ENCODE data around the gene IFFO2.

IFFO2 gene

GRCh38 chr1:18919956-18920355, 36.5 kb downstream of the IFFO2 start:
- Histone ChIP-seq H3K4me1 (ENCODE audit: insufficient read depth, low read length, poor library complexity, severe bottlenecking) (peaks cover 24% of the 10 kb centered on the region), H3K4me3 (ENCODE audit: low read length, poor library complexity, severe bottlenecking) (no peak overlapping the region), H3F3A (ENCODE audit: low read depth) (0 out of 2 replicates have a peak, but pooled peaks cover 5% of the 10 kb centered on the region), H3K9me3 (ENCODE audit: insufficient read depth, low read depth, low read length) (no peaks in the 10 kb centered on the region), H3K79me2 (ENCODE audit: insufficient read depth, low read length) (peaks cover 37% of the 10 kb centered on the region), H3K9ac (ENCODE audit: low read depth, low read length, poor library complexity, severe bottlenecking) (no peak overlapping the region), H3K4me2 (ENCODE audit: low read depth, low read length, poor library complexity, severe bottlenecking) (no peak overlapping the region), H3K9me2 (replicated peaks; ENCODE audit: low read depth, low read length) (no peaks in the 10 kb centered on the region), H3K36me3 (ENCODE audit: insufficient read depth, low read length) (peaks cover 57% of the 10 kb centered on the region; the same call in 1 of the 2 replicates), H2AFZ (ENCODE audit: low read length) (no peak overlapping the region), H3K27me3 (ENCODE audit: insufficient read depth, low read length, poor library complexity, severe bottlenecking) (no peaks in the 10 kb centered on the region), H4K20me1 (ENCODE audit: insufficient read depth, low read length, poor library complexity, severe bottlenecking) (no peaks in the 10 kb centered on the region)
- no peak for TF ChIP-seq EZH2phosphoT487 (IDR thresholded peaks at IDR 0.05; ENCODE audit: borderline replicate concordance)
- no peak for TF ChIP-seq CTCF (conservative IDR thresholded peaks at IDR 0.05; ENCODE audit: low read length)

GRCh38 chr1:18919197-18919905, 37.1 kb downstream of the IFFO2 start:
- no peaks in the 10 kb centered on the region for H3K27me3 ChIP-seq (ENCODE audit: insufficient read depth, low read length, poor library complexity, severe bottlenecking)
- peaks cover 60% of the 10 kb centered on the region; the same call in 1 of the 2 replicates for H3K36me3 ChIP-seq (ENCODE audit: insufficient read depth, low read length)
- no peak for TF ChIP-seq CTCF (conservative IDR thresholded peaks at IDR 0.05; ENCODE audit: low read length)
- TF ChIP-seq EZH2phosphoT487 (IDR thresholded peaks at IDR 0.05; ENCODE audit: borderline replicate concordance), result no peak
- 0 out of 2 replicates have a peak, but pooled peaks cover 2% of the 10 kb centered on the region for H3F3A ChIP-seq (ENCODE audit: low read depth)
- H3K79me2 ChIP-seq (ENCODE audit: insufficient read depth, low read length), result peaks cover 31% of the 10 kb centered on the region
- no peak overlapping the region for H3K9ac ChIP-seq (ENCODE audit: low read depth, low read length, poor library complexity, severe bottlenecking)
- no peak overlapping the region for H3K4me2 ChIP-seq (ENCODE audit: low read depth, low read length, poor library complexity, severe bottlenecking)
- no peaks in the 10 kb centered on the region for H4K20me1 ChIP-seq (ENCODE audit: insufficient read depth, low read length, poor library complexity, severe bottlenecking)
- H3K4me3 ChIP-seq (ENCODE audit: low read length, poor library complexity, severe bottlenecking), result no peak overlapping the region
- no peaks in the 10 kb centered on the region for H3K9me3 ChIP-seq (ENCODE audit: insufficient read depth, low read depth, low read length)
- no peaks in the 10 kb centered on the region for H3K9me2 ChIP-seq (replicated peaks; ENCODE audit: low read depth, low read length)
- H2AFZ ChIP-seq (ENCODE audit: low read length), result no peak overlapping the region
- peaks cover 18% of the 10 kb centered on the region for H3K4me1 ChIP-seq (ENCODE audit: insufficient read depth, low read length, poor library complexity, severe bottlenecking)

- Histone ChIP-seq H3K9me2 (replicated peaks; ENCODE audit: low read depth, low read length) (no peaks in the 10 kb centered on the region), H3K79me2 (ENCODE audit: insufficient read depth, low read length) (peaks cover 30% of the 10 kb centered on the region), H3F3A (ENCODE audit: low read depth) (no peaks in the 10 kb centered on the region), H3K4me1 (ENCODE audit: insufficient read depth, low read length, poor library complexity, severe bottlenecking) (peaks cover 14% of the 10 kb centered on the region), H3K27me3 (ENCODE audit: insufficient read depth, low read length, poor library complexity, severe bottlenecking) (no peaks in the 10 kb centered on the region), H3K4me3 (ENCODE audit: low read length, poor library complexity, severe bottlenecking) (no peak overlapping the region), H3K9ac (ENCODE audit: low read depth, low read length, poor library complexity, severe bottlenecking) (no peak overlapping the region), H4K20me1 (ENCODE audit: insufficient read depth, low read length, poor library complexity, severe bottlenecking) (no peaks in the 10 kb centered on the region), H2AFZ (ENCODE audit: low read length) (no peak overlapping the region), H3K9me3 (ENCODE audit: insufficient read depth, low read depth, low read length) (no peaks in the 10 kb centered on the region), H3K4me2 (ENCODE audit: low read depth, low read length, poor library complexity, severe bottlenecking) (no peak overlapping the region), H3K36me3 (ENCODE audit: insufficient read depth, low read length) (peaks cover 60% of the 10 kb centered on the region; the same call in 1 of the 2 replicates)
- TF ChIP-seq CTCF (conservative IDR thresholded peaks at IDR 0.05; ENCODE audit: low read length), result no peak
These were observed 38.1 kb downstream of the IFFO2 start for GRCh38 chr1:18918417-18918816.

Measured in Loucy (cell line).